22Rv1 (cell line): ENCODE measurements around the gene CLDN18.

Experiments used
- CTCF ChIP-seq: fragments of 450-650 bp; IDR thresholded peaks from 2 replicates; pipeline ENCODE4 v1.5.1; 2017; ENCODE audit warnings: mild to moderate bottlenecking
- ZFX ChIP-seq: fragments of 450-650 bp; IDR thresholded peaks from 2 replicates; pipeline ENCODE4 v1.6.1; 2017; ENCODE audit warnings: antibody characterized with exemption, borderline replicate concordance

GRCh38 chr3:138078096-138078495 lies 68.1 kb downstream of the CLDN18 start:
- no peak for TF ChIP-seq CTCF
- TF ChIP-seq ZFX, result no peak
